Activated CD4-positive, alpha-beta T cell treated with anti-CD3 and anti-CD28 coated beads for 4 hours (primary cell): ENCODE results near the gene DNAJC27.

ENCODE experiments used
- DNase-seq, 2 donors: peaks; one replicate each; pipeline ENCODE4 v3.0.0-alpha.2; 2020

DNAJC27 gene

DNA sequence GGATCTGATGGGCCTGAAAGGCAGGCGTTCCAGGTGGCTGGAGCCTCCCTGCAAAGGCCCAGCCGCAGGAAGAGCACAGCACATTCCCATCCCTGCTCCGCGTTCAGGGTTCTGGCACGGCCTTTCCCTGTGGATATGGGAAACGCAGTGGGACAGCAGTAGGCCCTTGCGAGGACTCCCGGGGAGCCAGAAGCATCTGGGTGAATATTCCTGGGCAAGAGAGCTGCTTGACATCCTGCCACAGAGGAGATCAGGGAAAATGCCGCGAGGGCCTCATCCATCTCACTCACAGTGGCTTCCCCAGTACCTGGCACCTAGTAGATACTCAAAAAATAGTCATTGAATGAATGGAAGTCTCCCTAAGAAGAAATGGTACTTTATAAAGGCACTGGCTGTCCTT, 48.6 kb downstream of the DNAJC27 start:
- no peak for DNase-seq

DNA sequence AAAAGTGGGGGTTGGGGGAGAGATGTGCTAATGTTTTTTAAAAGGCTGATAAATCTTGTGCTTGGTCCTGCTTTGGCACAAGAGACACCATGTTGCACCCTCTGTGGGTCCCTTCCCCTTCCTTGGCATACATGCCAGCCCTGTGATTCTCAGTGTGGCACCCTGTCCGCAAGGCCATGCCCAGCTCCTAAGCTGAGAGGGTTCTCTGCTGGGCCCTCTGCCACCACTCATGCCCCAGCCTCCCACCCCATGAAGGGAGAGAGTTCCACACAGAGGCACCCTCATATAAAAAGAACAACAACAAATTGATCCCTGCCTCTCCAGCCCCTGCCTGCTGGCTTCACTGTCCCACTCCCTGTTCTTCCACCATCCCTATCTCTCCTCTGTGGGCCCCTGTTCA, 49.2 kb downstream of the DNAJC27 start:
- DNase-seq: no peak

DNA sequence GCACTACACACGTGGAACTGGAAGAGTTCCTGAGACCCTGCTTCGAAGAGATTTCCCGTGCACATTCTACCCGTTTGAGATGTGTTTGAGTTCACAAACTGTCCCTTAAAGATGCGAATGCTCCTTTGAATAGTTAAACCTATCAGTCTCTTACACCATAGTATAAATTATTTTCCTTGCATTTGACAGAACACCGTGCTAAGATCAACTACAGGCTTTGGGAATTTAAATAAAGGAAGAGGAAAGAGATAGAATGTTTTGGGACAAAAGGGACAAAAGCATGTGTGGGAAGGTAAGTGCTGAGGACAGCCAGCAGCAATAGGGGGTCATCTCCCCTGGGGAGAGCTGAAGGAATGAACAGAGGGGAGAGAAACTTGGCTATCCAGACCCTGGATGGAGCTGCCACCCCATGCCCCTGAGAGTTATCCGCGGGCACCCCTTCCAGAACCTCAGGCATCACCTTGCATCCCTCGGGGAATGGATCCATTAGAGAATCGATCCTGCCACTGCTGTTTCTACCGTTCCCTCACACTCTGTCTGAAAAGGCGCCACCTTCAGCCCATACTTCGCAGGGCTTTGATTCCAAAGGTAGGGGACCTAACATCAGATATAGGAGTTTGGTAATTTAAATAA, 50.8 kb downstream of the DNAJC27 start:
- peak; percentile 24 to 26 for DNase-seq

- peak; percentile 46 to 67 for DNase-seq
Measured at GRCh38 chr2:24920098-24920808, 51.5 kb downstream of the DNAJC27 start, which contains the start of gene ADCY3. Gene ADCY3 (minus strand): TSS chr2:24920237. CDS start chr2:24918987, 1,250 bp downstream.

DNA sequence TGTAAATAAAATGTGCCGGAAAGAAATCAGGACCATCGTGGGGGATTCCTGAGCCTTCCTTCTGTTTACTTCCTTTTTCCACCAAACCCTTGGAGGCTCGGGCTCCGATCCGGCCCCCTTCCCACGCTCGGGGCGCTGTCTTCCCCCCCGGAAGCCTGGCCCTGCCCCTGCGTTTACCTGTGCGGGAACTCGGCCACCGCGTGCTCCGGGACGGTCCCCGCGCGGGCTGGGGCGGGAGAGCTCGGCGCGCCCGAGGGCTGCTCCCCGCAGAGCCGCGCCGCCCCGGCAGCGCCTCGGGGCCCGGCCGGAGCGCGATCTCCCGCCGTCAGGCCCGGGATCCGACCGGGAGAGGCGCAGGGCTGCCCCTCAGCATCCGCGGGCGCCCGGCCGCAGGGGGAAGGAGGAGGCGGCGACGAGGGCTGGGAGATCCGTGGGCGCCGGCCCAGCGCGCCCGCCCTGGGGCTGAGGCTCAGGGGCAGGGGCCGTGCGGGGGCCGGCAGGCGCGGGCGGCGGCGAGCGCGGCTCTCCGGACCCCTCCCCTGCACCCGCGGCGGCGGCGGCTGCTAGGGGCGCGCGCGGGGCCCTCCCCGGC, 52.2 kb downstream of the DNAJC27 start:
- peak; percentile 16 to 25 for DNase-seq

DNA sequence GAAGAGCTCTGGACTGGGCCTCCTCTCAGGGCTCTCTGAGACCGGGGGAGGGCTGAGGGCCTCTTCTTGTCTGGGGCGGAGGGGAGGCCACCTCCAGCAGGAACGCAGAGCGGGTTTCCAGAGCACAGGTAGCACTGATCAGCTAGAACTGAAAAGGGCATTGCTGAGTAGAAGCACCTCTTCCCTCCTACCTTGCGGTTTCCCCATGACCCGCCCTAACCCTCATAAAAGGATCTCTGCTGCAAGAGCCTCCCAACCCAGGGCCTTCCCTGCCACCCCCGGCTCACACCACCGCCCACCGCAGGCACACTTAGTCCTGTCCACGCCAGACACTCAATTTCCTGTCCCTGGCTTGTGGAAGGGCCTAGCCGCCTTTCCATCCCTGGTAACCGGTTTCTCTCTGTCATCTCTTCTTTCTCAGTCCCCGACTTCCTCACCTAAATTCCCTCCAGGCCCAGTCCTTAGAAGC, 52.7 kb downstream of the DNAJC27 start:
- peak; percentile 56 to 62 for DNase-seq

GRCh38 chr2:24918326-24919036, 53.3 kb downstream of the DNAJC27 start:
- DNase-seq: peak in 1 of 2 donors; percentile 4

GRCh38 chr2:24917731-24918325, 53.9 kb downstream of the DNAJC27 start:
- DNase-seq: no peak

DNA sequence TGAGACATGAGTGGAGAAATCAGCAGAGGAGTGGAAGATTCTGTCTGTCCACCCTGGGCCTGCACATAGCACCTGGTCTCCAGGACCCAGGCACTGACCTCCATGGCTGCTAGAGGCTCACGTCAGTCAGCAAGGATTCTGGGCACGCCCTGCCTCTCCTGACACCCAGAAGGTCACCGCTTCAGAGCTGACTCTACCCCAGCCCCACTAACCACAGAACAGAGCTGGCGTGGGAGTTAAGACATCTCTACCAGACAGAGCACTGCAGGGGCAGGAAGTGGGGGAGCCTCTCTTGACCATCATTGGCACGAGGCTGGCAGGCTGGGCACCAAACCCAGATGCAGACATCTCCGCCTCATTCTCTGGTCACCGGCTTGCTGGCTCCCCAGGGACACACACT, 54.7 kb downstream of the DNAJC27 start:
- DNase-seq: no peak

DNA sequence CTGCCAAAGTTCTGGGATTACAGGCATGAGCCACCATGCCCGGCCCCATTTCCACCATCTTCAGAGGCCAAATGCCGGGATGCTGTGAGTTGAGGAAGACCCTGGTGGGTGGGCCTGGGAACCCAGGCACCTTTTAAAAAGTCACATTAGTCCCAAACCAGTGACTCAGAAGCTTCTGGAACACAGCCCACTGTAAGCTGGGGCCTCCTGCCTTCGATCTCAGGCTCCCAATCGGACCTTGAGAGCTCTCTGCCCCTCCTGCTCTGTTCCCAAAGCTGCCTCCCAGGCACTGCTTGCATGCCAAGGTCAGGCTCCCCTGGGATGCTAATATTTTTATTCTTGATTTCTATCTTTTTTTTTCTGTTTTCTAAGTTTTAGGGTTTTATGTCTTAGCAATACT, 56.0 kb downstream of the DNAJC27 start:
- DNase-seq: no peak

DNA sequence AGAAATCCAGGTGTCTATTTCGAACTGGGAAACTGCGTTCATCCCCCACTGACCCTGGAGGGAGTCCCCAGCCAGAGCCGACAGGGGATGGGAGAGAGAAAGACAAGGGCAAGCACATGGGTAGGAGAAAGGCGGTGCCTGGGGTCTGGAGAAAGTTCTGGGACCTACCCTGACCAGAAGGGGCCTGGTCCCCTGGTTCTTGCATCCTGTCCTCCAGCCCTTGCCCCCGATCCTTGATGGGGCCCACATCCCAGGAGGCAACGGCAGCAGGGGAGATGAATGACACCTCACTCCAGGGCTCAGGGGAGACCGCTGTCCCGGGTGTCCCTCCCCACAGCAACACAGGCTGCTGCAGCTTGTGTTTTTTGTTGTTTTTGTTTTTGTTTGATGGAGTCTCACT, 56.6 kb downstream of the DNAJC27 start:
- DNase-seq: no peak

DNA sequence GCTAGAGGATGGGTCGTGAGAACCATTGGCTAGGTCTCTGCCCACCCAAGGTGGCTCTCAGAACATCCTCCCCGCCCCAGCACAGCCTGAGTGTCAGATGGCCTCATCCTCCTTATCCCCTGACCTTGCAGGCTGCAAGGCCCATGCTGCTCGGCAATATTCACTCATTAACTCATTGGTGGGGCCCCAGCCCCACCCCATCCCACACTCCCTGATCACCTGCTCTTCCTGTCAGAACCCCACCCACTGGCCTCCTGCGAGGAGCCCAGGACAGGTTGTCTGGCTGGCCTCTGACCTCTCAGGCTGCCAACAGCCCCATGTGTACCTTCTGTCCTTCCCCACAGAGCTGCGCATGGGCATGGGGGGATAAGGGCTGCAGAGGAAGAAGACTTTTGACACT, 57.0 kb downstream of the DNAJC27 start:
- DNase-seq: no peak

GRCh38 chr2:24913911-24914310, 57.8 kb downstream of the DNAJC27 start:
- DNase-seq: no peak

GRCh38 chr2:24912986-24913385, 58.8 kb downstream of the DNAJC27 start:
- DNase-seq: no peak

DNA sequence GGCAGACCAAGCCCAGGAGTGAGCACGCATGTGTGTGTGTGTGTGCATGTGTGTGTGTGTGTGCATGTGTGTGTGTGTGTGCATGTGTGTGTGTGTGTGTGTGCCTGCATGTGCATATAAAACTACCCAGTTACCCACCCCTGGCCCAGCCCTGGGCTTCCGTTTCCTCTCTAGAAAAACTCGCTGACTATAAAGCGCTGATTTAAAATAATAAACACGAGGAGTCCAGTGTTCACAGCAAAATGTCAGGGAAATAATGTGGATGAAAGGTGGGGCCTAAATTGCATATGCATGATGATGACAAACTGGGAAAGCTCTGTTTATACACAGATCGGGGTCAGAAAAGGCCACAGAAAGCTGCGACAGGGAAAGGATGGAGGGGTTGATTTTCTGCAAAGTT, 59.2 kb downstream of the DNAJC27 start:
- no peak for DNase-seq

- DNase-seq: no peak
Measured at GRCh38 chr2:24910245-24910644, 61.5 kb downstream of the DNAJC27 start.

DNA sequence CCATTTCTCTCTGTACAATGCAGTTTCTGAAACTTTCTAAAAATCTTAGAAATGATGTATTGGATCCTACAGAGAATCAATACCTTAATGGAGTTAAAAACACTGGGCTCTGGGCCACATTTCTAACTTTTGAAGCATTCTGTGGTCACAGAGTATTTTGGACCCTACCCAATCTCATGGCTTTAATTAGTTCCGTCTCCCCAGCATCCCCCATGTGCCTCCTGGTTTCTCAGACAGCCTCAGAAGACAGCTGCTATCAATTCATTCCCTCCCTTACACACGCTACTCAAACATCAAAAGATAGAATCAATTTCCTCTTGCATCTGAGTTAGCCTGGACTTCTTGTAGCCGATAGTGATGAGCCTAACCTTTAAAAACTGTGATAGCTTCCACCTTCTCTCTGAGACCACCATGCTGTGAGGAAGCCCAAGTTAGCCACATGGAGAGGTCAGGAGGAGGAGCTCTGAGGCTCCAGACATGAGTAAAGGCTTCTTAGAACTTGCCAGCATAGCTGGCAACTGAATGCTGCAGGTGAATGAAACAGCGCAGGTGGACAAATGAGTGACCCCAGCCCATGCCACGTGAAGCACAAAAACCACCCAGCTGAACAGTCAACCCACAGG, 62.1 kb downstream of the DNAJC27 start:
- no peak for DNase-seq

DNA sequence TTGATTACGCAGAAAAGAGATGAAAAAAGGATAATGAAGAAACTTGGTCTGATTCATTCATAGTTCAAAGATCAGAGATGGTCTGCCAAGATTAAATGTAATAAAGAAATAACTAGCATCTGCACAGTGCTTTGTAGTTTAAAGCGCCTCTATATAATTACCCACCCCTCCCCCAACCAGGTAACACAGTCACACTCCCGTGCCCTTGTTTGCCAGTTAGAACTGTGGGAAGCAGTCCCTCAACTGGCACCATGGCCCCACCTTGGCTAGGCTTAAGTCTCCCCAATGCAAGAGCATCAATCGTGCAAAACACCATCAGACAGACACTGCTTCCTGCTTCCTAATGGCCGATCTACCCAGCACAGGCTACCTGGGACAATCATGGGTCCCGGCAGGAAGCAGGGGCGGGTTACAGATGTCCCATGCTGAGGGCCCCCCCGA, 63.3 kb downstream of the DNAJC27 start:
- DNase-seq: no peak

DNA sequence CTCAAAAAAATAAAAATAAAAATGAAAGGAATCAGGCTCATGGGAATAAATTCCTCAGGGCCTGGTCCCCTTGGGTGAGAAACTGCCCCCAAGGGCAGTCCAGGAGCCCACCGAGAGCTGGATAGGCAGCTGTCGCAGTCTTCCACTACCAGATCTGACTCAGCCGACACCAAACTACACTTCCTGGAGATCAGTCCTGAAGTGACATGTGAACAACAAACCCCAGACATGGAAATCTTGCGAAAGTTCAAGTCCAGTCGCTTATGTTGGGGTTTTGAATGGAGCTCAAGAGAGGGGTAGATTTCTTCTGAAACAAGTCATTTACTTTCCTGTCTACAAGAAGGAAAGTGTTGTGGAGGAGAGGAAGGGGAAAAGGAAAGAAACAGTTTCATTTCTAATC, 64.6 kb downstream of the DNAJC27 start:
- no peak for DNase-seq

DNA sequence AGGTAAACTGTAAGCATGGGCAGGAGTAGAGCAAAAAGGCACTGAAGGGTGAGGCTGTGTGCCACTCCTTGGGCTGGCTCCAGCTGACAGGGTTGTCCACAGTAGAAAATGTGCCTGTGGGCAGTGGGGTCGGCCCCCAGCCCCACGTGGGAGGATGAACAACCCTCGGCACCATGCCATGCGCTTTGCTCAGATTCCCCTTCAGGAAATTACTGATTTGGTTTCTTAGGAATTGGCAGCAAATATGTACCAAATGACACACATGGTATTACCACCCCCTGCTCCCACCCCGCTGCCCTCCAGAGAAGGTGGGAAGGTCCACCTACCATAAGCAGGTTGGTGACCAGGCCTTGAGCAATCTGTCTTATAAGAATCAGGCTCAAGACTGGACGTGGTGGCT, 65.3 kb downstream of the DNAJC27 start:
- no peak for DNase-seq

GRCh38 chr2:24903161-24904103, 68.3 kb downstream of the DNAJC27 start:
- no peak for DNase-seq
